WTC11 (cell line): ENCODE measurements around the gene OR13C2.

Source experiments
- ATF2 ChIP-seq: sonication (generic); formaldehyde crosslinking; IDR thresholded peaks from 2 replicates; pipeline ENCODE4 v1.8.1; 2022; ENCODE audit warnings: low read depth, missing genetic modification reagents, borderline replicate concordance
- ATF6 ChIP-seq: sonication (generic); formaldehyde crosslinking; IDR thresholded peaks from 2 replicates; pipeline ENCODE4 v1.8.1; 2023; ENCODE audit warnings: mild to moderate bottlenecking, missing genetic modification reagents
- CTCF ChIP-seq: fragments of 200-600 bp; IDR thresholded peaks from 2 replicates; pipeline ENCODE4 v1.8.0; 2022; ENCODE audit warnings: antibody characterized with exemption
- ERG ChIP-seq: fragments of 250-450 bp; sonication (Bioruptor Pico); IDR thresholded peaks from 2 replicates; pipeline ENCODE4 v1.8.0; 2021; ENCODE audit warnings: mild to moderate bottlenecking
- FOXJ3 ChIP-seq: sonication (generic); formaldehyde crosslinking; IDR thresholded peaks from 2 replicates; pipeline ENCODE4 v1.9.0; 2021; ENCODE audit warnings: missing genetic modification reagents, mild to moderate bottlenecking, borderline replicate concordance
- NFYB ChIP-seq: sonication (generic); formaldehyde crosslinking; conservative IDR thresholded peaks from 2 replicates; pipeline ENCODE4 v1.8.0; 2022; ENCODE audit warnings: low read depth, missing genetic modification reagents
- NR3C1 ChIP-seq: sonication (generic); formaldehyde crosslinking; conservative IDR thresholded peaks from 2 replicates; pipeline ENCODE4 v1.8.1; 2023; ENCODE audit warnings: low read depth, mild to moderate bottlenecking, missing genetic modification reagents
- TCF7 ChIP-seq: sonication (generic); formaldehyde crosslinking; IDR thresholded peaks from 2 replicates; pipeline ENCODE4 v1.8.0; 2022; ENCODE audit warnings: mild to moderate bottlenecking, low read depth, missing genetic modification reagents, moderate library complexity
- USF1 ChIP-seq: sonication (generic); formaldehyde crosslinking; IDR thresholded peaks from 2 replicates; pipeline ENCODE4 v1.8.0; 2022; ENCODE audit warnings: mild to moderate bottlenecking, missing genetic modification reagents
- ZNF121 ChIP-seq: sonication (generic); formaldehyde crosslinking; IDR thresholded peaks from 2 replicates; pipeline ENCODE4 v1.8.0; 2023; ENCODE audit warnings: missing genetic modification reagents
- TF ChIP-seq, protein P1 (sequence below): sonication (generic); formaldehyde crosslinking; IDR thresholded peaks from 2 replicates; pipeline ENCODE4 v1.8.1; 2023; ENCODE audit warnings: mild to moderate bottlenecking, missing genetic modification reagents, moderate library complexity
- TF ChIP-seq, protein P2 (sequence below): sonication (generic); formaldehyde crosslinking; conservative IDR thresholded peaks from 2 replicates; pipeline ENCODE4 v1.8.1; 2023; ENCODE audit warnings: mild to moderate bottlenecking, low read depth, missing genetic modification reagents, moderate library complexity
- TF ChIP-seq, protein P3 (sequence below): sonication (generic); formaldehyde crosslinking; IDR thresholded peaks from 2 replicates; pipeline ENCODE4 v1.8.1; 2023; ENCODE audit warnings: mild to moderate bottlenecking, missing genetic modification reagents
- TF ChIP-seq, protein P4 (sequence below): sonication (generic); formaldehyde crosslinking; IDR thresholded peaks from 2 replicates; pipeline ENCODE4 v1.8.0; 2022; ENCODE audit warnings: mild to moderate bottlenecking, missing genetic modification reagents

DNA sequence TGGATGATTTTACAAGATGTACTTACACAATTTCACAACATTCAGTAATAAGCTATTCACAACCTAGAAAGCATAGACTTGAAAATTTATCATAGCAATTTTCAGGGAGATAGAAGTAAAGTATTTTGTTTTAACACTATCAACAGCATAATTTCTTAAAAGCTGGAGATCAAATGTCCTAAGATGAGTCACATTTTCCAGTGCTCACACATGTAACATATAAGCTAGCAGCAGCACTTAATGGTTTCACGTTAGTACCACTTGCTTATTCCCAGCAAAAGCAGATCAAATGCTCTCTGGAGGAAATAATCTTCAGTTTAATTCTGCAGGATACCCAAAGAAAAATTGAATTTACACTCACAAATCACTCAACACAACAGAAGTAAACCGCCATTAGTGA, 30.0 kb downstream of the OR13C2 start:
- TF ChIP-seq, protein P1, sequence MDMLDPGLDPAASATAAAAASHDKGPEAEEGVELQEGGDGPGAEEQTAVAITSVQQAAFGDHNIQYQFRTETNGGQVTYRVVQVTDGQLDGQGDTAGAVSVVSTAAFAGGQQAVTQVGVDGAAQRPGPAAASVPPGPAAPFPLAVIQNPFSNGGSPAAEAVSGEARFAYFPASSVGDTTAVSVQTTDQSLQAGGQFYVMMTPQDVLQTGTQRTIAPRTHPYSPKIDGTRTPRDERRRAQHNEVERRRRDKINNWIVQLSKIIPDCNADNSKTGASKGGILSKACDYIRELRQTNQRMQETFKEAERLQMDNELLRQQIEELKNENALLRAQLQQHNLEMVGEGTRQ (CRISPR knock-in tag), result no peak
- TF ChIP-seq CTCF, result no peak
- no peak for TF ChIP-seq ERG (CRISPR knock-in tag)
- no peak for TF ChIP-seq FOXJ3 (CRISPR knock-in tag)
- TF ChIP-seq, protein P2, sequence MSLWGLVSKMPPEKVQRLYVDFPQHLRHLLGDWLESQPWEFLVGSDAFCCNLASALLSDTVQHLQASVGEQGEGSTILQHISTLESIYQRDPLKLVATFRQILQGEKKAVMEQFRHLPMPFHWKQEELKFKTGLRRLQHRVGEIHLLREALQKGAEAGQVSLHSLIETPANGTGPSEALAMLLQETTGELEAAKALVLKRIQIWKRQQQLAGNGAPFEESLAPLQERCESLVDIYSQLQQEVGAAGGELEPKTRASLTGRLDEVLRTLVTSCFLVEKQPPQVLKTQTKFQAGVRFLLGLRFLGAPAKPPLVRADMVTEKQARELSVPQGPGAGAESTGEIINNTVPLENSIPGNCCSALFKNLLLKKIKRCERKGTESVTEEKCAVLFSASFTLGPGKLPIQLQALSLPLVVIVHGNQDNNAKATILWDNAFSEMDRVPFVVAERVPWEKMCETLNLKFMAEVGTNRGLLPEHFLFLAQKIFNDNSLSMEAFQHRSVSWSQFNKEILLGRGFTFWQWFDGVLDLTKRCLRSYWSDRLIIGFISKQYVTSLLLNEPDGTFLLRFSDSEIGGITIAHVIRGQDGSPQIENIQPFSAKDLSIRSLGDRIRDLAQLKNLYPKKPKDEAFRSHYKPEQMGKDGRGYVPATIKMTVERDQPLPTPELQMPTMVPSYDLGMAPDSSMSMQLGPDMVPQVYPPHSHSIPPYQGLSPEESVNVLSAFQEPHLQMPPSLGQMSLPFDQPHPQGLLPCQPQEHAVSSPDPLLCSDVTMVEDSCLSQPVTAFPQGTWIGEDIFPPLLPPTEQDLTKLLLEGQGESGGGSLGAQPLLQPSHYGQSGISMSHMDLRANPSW (CRISPR knock-in tag), result no peak
- TF ChIP-seq ATF6, result no peak
- TF ChIP-seq, protein P3, sequence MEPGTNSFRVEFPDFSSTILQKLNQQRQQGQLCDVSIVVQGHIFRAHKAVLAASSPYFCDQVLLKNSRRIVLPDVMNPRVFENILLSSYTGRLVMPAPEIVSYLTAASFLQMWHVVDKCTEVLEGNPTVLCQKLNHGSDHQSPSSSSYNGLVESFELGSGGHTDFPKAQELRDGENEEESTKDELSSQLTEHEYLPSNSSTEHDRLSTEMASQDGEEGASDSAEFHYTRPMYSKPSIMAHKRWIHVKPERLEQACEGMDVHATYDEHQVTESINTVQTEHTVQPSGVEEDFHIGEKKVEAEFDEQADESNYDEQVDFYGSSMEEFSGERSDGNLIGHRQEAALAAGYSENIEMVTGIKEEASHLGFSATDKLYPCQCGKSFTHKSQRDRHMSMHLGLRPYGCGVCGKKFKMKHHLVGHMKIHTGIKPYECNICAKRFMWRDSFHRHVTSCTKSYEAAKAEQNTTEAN, result no peak
- no peak for TF ChIP-seq TCF7
- TF ChIP-seq, protein P4, sequence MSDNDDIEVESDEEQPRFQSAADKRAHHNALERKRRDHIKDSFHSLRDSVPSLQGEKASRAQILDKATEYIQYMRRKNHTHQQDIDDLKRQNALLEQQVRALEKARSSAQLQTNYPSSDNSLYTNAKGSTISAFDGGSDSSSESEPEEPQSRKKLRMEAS (CRISPR knock-in tag), result no peak
- no peak for TF ChIP-seq NR3C1 (CRISPR knock-in tag)
- TF ChIP-seq ZNF121 (CRISPR knock-in tag), result no peak
- TF ChIP-seq ATF2 (CRISPR knock-in tag), result no peak
- no peak for TF ChIP-seq NFYB (CRISPR knock-in tag)
- TF ChIP-seq USF1, result no peak
